Adrenal gland (tissue), 5 donors: ENCODE data around the gene HSF4.

Experiments
- POLR2A ChIP-seq, 2 donors: fragments of 450-650 bp; IDR thresholded peaks; one replicate each; pipeline ENCODE4 v1.6.1; 2017; ENCODE audit warnings: antibody characterized with exemption in 2 of 2, mild to moderate bottlenecking in 2 of 2, moderate library complexity in 1 of 2
- TF ChIP-seq, protein P1 (sequence below), 6 experiments: fragments of 450-650 bp in 4 of 6; fragments of 200-600 bp in 2 of 6; sonication (generic) in 1 of 6; IDR thresholded peaks; 1 replicate in 5 of 6; 2 replicates in 1 of 6; pipeline versions ENCODE4 v1.5.1 to v1.8.0; 2016 to 2021; ENCODE audit warnings: antibody characterized with exemption in 6 of 6, mild to moderate bottlenecking in 2 of 6, moderate library complexity in 1 of 6
- donor health status: DM: no; HTN: no; CAD: no.

DNA sequence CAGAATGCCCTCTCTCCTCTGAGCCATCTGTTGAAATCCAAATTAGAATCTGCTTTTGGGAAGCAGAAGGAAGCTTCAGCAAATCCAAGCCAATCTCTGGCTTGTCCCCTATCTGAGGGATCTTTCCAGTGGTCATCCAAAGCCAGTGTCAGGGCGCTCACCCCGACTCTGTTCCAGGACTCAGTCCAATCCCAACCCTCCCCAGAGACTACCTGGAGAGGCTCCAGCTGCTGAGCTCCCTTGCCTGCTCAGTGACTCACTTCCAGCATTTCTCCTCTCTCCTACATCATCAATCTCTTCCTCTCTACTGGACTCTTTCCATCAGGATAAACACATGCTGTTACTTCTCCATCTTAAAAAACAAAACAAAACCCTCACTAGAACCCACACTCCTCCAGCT is 16.8 kb downstream of the HSF4 start:
- no peak for TF ChIP-seq POLR2A (IDR thresholded peaks at IDR 0.05)
- TF ChIP-seq, protein P1, sequence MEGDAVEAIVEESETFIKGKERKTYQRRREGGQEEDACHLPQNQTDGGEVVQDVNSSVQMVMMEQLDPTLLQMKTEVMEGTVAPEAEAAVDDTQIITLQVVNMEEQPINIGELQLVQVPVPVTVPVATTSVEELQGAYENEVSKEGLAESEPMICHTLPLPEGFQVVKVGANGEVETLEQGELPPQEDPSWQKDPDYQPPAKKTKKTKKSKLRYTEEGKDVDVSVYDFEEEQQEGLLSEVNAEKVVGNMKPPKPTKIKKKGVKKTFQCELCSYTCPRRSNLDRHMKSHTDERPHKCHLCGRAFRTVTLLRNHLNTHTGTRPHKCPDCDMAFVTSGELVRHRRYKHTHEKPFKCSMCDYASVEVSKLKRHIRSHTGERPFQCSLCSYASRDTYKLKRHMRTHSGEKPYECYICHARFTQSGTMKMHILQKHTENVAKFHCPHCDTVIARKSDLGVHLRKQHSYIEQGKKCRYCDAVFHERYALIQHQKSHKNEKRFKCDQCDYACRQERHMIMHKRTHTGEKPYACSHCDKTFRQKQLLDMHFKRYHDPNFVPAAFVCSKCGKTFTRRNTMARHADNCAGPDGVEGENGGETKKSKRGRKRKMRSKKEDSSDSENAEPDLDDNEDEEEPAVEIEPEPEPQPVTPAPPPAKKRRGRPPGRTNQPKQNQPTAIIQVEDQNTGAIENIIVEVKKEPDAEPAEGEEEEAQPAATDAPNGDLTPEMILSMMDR (IDR thresholded peaks at IDR 0.05), result no peak
